C4-2B (cell line): ENCODE data around the gene ERGIC3.

Source experiments
- H3K27ac ChIP-seq: fragments of 450-650 bp; 2 replicates; pipeline ENCODE4 v1.5.1; 2017
- CTCF ChIP-seq: fragments of 450-650 bp; conservative IDR thresholded peaks from 2 replicates; pipeline ENCODE4 v1.5.1; 2017; ENCODE audit warnings: mild to moderate bottlenecking
- ZFX ChIP-seq: fragments of 450-650 bp; IDR thresholded peaks from 2 replicates; pipeline ENCODE4 v1.6.1; 2017

Gene ERGIC3

GRCh38 chr20:35603695-35604448 is 62.0 kb downstream of the ERGIC3 start:
- TF ChIP-seq CTCF, result no peak
- no peak for TF ChIP-seq ZFX
- H3K27ac ChIP-seq, result no peak overlapping the region

GRCh38 chr20:35604449-35604747 is 62.5 kb downstream of the ERGIC3 start:
- TF ChIP-seq CTCF, result no peak
- H3K27ac ChIP-seq, result no peak overlapping the region

- H3K27ac ChIP-seq, result no peak overlapping the region
These were observed 64.2 kb downstream of the ERGIC3 start for GRCh38 chr20:35606127-35606526.

More at GRCh38 chr20:35606127-35606526, 64.2 kb downstream of the ERGIC3 start:
- TF ChIP-seq ZFX (no peak), CTCF (no peak)
